ENCODE results near the gene ZNF205.
A peak's percentile ranks its signal among the peaks of the same experiment; 100 is the strongest.

Gene ZNF205

DNA sequence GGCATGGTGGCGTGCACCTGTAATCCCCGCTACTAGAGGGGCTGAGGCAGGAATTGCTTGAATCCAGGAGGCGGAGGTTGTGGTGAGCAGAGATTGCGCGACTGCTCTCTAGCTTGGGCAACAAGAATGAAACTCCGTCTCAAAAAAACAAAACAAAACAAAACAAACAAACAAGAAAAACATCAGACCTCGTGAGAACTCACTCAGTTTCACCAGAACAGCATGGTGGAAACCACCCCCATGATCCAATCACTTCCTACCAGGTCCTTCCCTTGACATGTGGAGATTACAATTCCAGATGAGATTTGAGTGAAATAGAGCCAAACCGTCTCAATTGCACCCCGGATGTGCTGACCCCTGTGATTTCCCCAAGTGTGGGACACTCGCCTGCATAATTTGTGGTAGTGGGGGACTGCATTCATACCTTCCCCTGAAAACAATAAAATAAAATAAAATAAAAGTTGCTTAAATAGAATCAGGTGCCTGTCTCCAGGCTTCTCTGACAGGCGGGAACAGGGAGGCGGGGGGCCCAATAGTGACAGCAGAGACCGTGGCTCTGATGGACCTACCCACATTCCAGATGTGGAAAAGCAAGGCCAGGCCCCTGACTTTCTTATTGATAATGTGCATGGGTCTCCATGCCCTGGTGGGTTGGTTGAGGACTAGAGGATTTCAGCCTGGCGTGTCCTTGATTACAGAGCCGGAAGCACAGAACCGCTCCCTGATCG is 26.4 kb upstream of the ZNF205 start:
- no peak for DNase-seq

GRCh38 chr16:3086596-3087242 is 25.7 kb upstream of the ZNF205 start:
- DNase-seq = no peak

DNA sequence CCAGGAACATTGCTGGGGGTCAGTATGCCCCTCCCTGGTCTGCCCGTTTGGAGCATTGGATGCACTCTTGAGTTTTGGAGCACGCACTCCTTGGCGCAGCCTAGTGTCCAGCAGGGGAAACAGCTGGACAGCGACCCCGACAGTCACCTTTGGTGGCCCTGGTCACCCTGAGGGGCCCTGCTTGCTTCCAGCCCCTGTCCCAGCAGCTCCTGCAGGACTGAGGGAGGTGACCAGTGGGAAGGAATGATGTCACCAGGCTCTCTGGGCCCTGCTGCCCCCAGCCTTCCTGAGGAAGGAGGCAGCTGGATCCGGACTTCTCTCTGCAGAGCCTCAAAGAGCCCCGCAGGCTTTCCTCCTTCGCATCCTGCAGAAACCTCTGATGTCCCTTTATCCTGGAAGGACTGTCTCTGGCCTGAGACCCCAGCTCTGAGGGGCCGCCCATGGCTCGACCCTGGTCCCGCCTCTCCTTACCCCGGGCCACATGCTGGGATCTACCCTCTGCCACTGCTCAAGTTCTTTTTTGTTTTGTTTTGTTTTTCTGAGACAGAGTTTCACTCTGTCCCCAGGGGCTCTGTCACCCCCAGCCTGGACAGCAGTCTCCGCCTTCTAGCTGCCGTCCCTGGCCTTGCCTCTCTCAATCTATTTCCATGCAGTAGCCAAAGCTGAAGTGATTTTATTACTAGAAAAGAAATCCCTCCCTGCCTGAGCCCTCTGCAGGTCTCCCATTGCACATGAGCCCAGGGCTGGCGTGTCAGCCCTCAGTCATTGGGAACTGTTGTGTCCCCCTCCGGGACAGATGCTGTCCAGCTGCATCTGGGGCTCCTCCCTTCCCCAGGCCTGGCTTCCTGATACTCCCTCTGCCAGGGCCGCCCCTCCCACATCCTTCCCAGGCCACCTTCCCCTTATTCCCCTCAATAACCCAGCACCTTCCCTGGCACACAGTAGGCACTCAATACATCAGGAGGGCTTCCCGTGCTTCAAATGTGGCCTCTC is 24.8 kb upstream of the ZNF205 start:
- DNase-seq = no peak

DNA sequence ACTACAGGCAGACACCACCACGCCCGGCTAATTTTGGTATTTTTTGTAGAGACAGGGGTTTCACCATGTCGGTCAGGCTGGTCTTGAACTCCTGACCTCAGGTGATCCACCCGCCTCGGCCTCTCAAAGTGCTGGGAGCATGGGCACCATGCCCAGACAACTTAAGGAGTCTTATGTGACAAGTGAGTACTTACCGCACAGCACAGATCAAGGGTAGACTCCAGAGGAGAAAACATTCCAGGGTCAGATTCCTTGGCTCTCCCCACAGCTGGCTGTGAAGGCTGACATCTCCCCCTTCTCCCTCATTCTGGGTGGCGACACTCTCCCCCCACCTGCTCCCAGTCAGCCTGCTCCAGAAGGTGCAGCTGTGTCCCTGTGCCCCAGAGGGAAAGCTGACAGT is 23.9 kb upstream of the ZNF205 start:
- DNase-seq = no peak

DNA sequence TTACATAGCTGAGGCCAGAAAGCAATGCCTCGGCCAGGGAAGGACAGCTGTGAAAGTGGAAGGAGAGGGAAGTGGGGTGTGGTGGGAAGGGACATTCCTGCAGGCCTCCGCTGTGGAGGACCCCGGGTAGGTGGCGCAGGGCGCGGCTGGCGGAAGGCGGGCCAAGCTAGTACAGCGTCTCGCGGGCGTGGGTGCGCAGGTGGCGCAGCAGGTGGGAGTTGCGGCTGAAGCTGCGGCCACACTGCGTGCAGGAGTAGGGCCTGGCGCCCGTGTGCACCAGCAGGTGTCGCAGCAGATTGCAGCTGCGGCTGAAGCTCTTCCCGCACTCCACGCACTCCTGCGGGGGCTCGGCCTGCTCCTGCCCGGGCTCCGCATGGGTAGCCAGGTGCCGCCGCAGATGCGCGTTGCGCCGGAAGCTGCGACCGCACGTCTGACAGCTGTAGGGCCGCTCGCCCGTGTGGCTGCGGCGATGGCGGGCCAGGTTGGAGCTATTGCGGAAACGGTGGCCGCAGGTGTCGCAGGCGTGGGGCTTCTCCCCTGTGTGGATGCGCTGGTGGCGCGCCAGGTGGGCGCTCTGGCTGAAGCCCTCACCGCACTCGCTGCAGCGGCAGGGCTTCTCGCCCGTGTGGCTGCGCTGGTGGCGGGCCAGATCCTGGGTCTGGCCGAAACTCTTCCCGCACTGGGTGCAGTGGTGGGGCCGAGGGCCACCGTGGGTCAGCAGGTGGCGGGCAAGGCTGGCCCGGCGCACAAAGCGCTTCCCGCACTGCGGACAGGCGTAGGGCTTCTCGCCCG is 23.3 kb upstream of the ZNF205 start:
- DNase-seq = no peak

DNA sequence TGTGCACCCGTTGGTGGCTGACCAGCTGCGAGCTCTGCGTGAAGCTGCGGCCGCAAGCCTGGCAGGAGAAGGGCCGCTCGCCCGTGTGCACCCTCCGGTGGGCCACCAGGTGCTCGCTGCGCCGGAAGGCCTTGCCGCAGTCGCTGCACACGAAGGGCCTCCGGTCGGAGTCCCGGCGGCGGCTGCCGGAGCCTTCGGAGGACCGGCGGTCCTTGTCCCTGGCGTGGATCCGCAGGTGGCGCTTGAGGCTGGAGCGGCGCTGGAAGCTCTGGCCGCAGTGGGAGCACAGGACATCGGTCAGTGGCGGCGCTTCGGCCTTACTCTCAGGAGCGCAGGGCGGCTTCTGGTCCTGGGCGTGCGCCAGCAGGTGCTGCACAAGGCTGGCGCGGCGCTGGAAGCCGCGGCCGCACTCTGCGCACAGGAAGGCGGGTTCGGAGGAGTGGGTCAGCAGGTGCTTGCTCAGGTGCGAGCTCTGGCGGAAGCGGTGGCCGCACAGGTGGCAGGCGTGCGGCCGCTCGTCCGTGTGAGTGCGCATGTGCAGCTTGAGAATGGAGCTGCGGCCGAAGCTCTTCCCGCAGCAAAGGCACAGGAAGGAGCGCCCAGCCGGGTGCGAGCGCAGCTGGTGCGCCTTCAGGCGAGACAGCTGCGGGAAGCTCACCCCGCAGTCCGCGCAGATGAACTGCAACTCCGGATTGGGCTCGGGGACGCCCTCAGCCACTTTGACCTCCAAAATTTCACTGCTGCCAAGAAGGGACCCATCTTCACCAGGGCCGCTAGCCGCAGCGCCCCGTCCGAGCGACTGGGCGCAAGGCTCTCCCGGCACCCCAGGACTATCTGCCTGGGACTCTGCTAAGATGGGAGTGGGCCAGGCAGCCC is 22.4 kb upstream of the ZNF205 start:
- DNase-seq = peak; percentile 24

DNA sequence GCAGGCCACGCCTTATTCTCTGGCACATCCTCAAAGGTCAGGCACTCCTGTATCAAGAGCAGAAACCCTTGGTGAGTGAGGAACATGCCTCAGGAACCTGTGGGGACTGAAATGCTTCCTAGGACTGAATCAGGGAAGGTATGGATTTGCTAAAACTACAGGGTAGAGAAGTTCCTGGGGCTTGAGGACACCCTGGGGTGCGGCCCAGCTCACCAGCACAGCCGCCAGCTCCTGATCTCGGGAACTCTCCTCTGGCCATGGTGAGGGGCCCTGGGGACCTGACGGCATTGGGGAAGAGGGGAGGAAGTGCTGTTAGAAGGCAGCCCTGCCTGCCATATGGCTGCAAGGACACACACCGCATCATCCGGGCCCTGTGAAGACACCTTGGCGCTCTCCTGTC is 20.8 kb upstream of the ZNF205 start:
- no peak for DNase-seq

GRCh38 chr16:3092501-3092941 is 19.9 kb upstream of the ZNF205 start:
- peak; percentile 54 for DNase-seq

GRCh38 chr16:3094289-3095027 is 17.9 kb upstream of the ZNF205 start:
- DNase-seq = peak; percentile 56

DNA sequence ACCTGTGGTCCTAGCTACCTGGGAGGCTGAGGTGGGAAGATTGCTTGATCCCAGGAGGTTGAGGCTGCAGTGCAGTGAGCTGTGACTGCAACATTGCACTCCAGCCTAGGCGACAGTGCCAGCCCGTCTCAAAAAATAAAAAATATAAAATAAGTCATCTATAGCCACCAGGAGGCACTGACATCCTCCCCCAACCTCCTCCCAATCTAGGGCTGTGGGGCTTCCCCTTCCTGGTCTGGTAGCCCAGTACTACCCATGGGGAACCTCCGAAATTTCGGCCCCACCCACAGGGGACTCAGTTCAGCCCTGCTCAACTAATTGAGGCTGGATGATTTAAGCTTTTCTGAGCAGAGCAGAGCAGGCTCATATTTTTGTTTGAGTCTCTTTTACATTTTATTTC is 16.5 kb upstream of the ZNF205 start:
- DNase-seq = no peak

DNA sequence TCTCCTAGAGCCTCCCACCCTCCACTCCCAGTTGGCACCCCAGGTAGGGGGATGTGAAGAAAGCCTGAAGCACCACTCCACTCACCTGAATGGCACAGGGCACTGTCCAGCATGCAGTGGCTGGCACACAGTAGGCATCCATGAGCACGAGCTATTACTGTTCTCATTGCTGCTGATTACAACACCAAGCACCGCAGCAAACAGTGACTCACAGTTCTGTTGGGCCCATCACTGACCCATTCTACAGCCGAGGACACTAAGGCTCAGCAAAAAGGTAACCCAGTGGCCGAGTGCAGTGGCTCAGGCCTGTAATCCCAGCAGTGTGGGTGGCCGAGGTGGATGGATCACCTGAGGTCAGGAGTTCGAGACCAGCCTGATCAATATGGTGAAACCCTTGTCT is 16.0 kb upstream of the ZNF205 start:
- DNase-seq = no peak

- DNase-seq = no peak
Measured at GRCh38 chr16:3097266-3097665, 15.1 kb upstream of the ZNF205 start.

- DNase-seq = no peak
Measured at GRCh38 chr16:3098459-3099394, 13.7 kb upstream of the ZNF205 start, which contains the start of gene ZSCAN10. Gene ZSCAN10 (minus strand): TSS chr16:3099294. CDS start chr16:3092937, 6,357 bp downstream.

DNA sequence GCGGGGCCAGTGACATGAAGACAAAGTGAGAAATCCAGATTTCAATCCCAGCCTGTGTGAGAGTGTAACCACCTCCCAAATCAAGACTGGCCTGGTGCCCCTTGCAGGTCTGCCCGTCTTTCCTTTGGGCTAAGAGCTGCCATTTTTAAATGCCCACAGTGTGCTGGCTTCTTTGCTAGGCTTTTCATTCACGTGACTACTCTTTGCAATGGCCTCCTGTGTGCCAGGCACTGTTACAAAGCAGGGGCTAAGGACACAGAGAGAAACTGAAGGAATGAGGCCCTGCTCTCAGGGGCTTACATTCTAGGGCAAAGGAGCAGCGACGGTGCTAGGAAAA is 13.0 kb upstream of the ZNF205 start:
- DNase-seq = no peak

DNA sequence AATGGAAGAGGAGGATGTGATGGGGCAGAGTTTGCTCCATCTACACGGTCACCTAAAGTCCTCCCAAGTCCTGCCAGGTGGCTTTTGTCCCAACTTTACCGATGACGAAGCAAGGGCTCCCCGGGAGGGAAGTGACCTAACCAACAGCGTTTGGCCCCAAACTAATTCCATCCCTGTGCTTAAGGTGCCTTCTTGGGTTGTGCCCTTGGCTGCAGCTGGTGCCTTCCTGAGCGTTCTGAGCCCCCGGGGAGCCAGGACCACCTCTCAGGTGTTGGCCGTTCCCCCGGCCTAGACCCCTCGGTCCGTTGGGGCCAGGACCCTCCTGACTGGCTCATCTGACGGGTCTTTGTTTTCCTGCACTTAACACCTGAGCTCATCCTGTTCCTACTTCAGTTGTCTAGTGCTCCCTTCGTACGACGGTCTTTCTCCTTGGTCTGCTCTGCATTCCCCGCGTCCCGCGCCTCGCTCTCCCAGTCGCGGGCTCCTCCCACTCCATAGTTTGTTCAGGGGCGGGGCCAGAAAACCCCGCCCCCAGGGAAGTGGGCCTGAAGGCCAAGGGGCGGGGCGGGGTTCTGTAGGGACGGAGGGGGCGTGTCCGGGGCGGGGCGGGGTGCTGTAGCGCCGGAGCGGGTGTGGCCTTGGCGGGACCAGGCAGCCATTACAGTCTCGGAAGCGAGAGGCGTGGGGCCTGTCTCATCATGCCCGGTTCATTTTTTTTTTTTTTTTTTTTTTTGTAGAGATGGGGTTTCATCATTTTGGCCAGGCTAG is 12.5 kb upstream of the ZNF205 start:
- peak; percentile 98 for DNase-seq

GRCh38 chr16:3101018-3101840 is 11.2 kb upstream of the ZNF205 start:
- peak; percentile 40 for DNase-seq

DNA sequence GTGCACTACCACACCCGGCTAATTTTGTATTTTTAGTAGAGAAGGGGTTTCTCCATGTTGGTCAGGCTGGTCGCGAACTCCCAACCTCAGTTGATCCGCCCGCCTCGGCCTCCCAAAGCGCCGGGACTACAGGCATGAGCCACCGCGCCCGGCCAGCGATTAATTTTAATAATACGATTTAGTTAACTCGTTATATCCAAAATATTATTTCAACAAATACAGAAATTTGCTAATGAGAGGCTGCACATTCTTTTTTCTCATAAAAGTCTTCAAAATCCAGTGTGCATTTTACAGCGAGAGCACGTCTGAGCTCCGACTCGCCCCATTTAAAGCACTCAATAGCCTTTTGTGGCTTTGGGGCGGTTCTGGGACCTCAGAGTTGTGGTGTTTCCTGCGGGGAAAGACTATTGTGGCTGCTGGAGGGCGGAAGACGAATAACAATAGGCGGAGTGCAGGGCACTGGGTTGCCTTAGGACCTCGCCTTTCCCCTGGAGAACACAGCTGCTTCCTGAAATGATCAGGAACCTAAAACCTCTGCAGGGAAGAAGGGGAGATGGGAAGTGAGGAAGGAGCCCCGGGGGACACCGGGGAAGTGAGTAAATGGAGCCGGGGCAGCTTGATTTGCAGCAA is 10.4 kb upstream of the ZNF205 start:
- no peak for DNase-seq
